ENCODE measurements around the gene RBMS1. TPM values are rescaled to one million over a fixed set of nuclear protein-coding genes. Genes with fewer than 3 reads are reported as not detected.

Gene RBMS1
- total RNA-seq, 1 experiment from 2014 or later, result 38.8 TPM

- Histone ChIP-seq H3K4me1 (ENCODE audit: insufficient read depth, low read length) (peaks cover 22% of the 10 kb centered on the region), H3F3A (ENCODE audit: low read length, unreplicated experiment) (peaks cover 4% of the 10 kb centered on the region), H3K9me3 (ENCODE audit: low read length) (no peaks in the 10 kb centered on the region), H3K4me2 (ENCODE audit: low read length) (peak overlapping the region; percentile 68), H3K4me3 (ENCODE audit: low read length) (peak overlapping the region; percentile 22; the same call in 1 of the 2 replicates), H3K9me2 (replicated peaks; ENCODE audit: low read length) (no peaks in the 10 kb centered on the region), H2AFZ (ENCODE audit: low read length) (peak overlapping the region; percentile 35), H4K20me1 (ENCODE audit: low read length) (no peaks in the 10 kb centered on the region), H3K79me2 (ENCODE audit: low read length) (no peaks in the 10 kb centered on the region), H3K36me3 (ENCODE audit: low read depth, low read length) (no peaks in the 10 kb centered on the region), H3K27ac (ENCODE audit: low read length) (peak overlapping the region; percentile 94), H3K9ac (ENCODE audit: low read length) (peak overlapping the region; percentile 59), H3K27me3 (ENCODE audit: low read length) (no peaks in the 10 kb centered on the region)
- no TSS peak for BruUV-seq (replicated peaks)
- peak; percentile 99 for ATAC-seq
- peak; percentile 93 for DNase-seq
- intact Hi-C loops (cut with micrococcal nuclease), result loop anchor here (1.0 to 2.0 kb wide), 2 partner anchors 23 to 46 kb away; partner anchors contain the start of gene RBMS1
- no peak for TF ChIP-seq EZH2phosphoT487 (IDR thresholded peaks at IDR 0.05; ENCODE audit: borderline replicate concordance, low read length)
- TF ChIP-seq CTCF (conservative IDR thresholded peaks at IDR 0.05; ENCODE audit: low read depth, low read length), result no peak
- POLR2A ChIA-PET (ENCODE audit: unreplicated experiment), result interaction anchor here (0.5 kb wide), 1 partner anchor 551 kb away, joined by 3 read pairs; no protein-coding TSS in a partner anchor
- CTCF ChIA-PET, result interaction anchor here (0.6 kb wide), 1 partner anchor 431 kb away, joined by 3 read pairs; no protein-coding TSS in a partner anchor
Observed at GRCh38 chr2:160538559-160539355, 45.1 kb upstream of the RBMS1 start.

- no peak for ATAC-seq
- CTCF ChIA-PET, result no interaction called here
- TF ChIP-seq EZH2 (IDR thresholded peaks at IDR 0.05; ENCODE audit: low read length, unreplicated experiment), result no peak
- TF ChIP-seq CTCF (conservative IDR thresholded peaks at IDR 0.05; ENCODE audit: low read depth, low read length), result no peak
- no peak for TF ChIP-seq EZH2phosphoT487 (IDR thresholded peaks at IDR 0.05; ENCODE audit: borderline replicate concordance, low read length)
Observed at GRCh38 chr2:160538115-160538514, 44.5 kb upstream of the RBMS1 start.

DNA sequence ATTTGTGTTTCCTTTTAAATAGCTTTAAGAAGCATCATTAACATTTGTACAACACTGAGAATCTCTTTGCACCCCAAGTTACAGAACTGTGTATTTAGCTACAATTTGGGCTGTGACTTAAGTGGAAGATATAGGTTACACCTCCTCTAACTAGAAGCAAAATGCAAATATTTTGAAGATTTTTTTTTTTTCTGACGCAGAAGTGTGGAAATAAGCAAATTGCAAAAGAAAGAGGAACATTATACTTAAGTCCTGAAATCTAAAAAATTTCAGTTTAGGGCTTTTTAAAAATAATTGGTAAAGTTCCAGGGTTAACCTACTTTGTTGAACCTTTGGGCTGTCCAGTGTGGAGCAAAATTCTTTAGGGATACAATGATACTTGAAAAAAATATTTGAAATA, 41.4 kb upstream of the RBMS1 start:
- CTCF ChIA-PET, result no interaction called here
- TF ChIP-seq CTCF (conservative IDR thresholded peaks at IDR 0.05; ENCODE audit: low read depth, low read length) (no peak), EZH2 (IDR thresholded peaks at IDR 0.05; ENCODE audit: low read length, unreplicated experiment) (no peak), EZH2phosphoT487 (IDR thresholded peaks at IDR 0.05; ENCODE audit: borderline replicate concordance, low read length) (no peak)
- intact Hi-C loops (cut with micrococcal nuclease), result no loop called here
- no peak overlapping the region for H3K27ac ChIP-seq (ENCODE audit: low read length)
- H3K9me2 ChIP-seq (replicated peaks; ENCODE audit: low read length), result no peaks in the 10 kb centered on the region
- no peak overlapping the region for H3K4me2 ChIP-seq (ENCODE audit: low read length)
- H3K9me3 ChIP-seq (ENCODE audit: low read length), result no peaks in the 10 kb centered on the region
- BruUV-seq (replicated peaks), result no TSS peak
- POLR2A ChIA-PET (ENCODE audit: unreplicated experiment), result no interaction called here
- H3K9ac ChIP-seq (ENCODE audit: low read length), result no peak overlapping the region
- DNase-seq (no peak), ATAC-seq (no peak)
- no peak overlapping the region for H3K4me3 ChIP-seq (ENCODE audit: low read length)
- H2AFZ ChIP-seq (ENCODE audit: low read length), result no peak overlapping the region
- H3K27me3 ChIP-seq (ENCODE audit: low read length), result no peaks in the 10 kb centered on the region
- H3F3A ChIP-seq (ENCODE audit: low read length, unreplicated experiment), result peaks cover 4% of the 10 kb centered on the region
- H3K36me3 ChIP-seq (ENCODE audit: low read depth, low read length), result no peaks in the 10 kb centered on the region
- peaks cover 21% of the 10 kb centered on the region for H3K4me1 ChIP-seq (ENCODE audit: insufficient read depth, low read length)
- H3K79me2 ChIP-seq (ENCODE audit: low read length), result no peaks in the 10 kb centered on the region
- H4K20me1 ChIP-seq (ENCODE audit: low read length), result no peaks in the 10 kb centered on the region

More at GRCh38 chr2:160538115-160538514, 44.5 kb upstream of the RBMS1 start:
- peak overlapping the region; percentile 59 for H3K9ac ChIP-seq (ENCODE audit: low read length)
- no peak overlapping the region; the same call in 1 of the 2 replicates for H3K4me3 ChIP-seq (ENCODE audit: low read length)
- H3K4me1 ChIP-seq (ENCODE audit: insufficient read depth, low read length), result peaks cover 22% of the 10 kb centered on the region
- intact Hi-C loops (cut with micrococcal nuclease), result loop anchor here (2.0 kb wide), 1 partner anchor 45 kb away; the partner anchor contains the start of gene RBMS1
- no peaks in the 10 kb centered on the region for H3K9me2 ChIP-seq (replicated peaks; ENCODE audit: low read length)
- peak overlapping the region; percentile 35 for H2AFZ ChIP-seq (ENCODE audit: low read length)
- H3K79me2 ChIP-seq (ENCODE audit: low read length), result no peaks in the 10 kb centered on the region
- H4K20me1 ChIP-seq (ENCODE audit: low read length), result no peaks in the 10 kb centered on the region
- H3K4me2 ChIP-seq (ENCODE audit: low read length), result peak overlapping the region; percentile 68
- peak; percentile 3 for DNase-seq
- no TSS peak for BruUV-seq (replicated peaks)
- no peaks in the 10 kb centered on the region for H3K36me3 ChIP-seq (ENCODE audit: low read depth, low read length)
- peaks cover 4% of the 10 kb centered on the region for H3F3A ChIP-seq (ENCODE audit: low read length, unreplicated experiment)
- H3K27me3 ChIP-seq (ENCODE audit: low read length), result no peaks in the 10 kb centered on the region
- POLR2A ChIA-PET (ENCODE audit: unreplicated experiment), result no interaction called here
- peak overlapping the region; percentile 94 for H3K27ac ChIP-seq (ENCODE audit: low read length)
- no peaks in the 10 kb centered on the region for H3K9me3 ChIP-seq (ENCODE audit: low read length)
